Neural progenitor cell (in vitro differentiated cells): ENCODE data around the gene CC2D2B.

ENCODE experiments used
- CTCF ChIP-seq: fragments of 200-600 bp; sonication (generic); IDR thresholded peaks from 2 replicates; pipeline ENCODE4 v1.5.1; 2017; ENCODE audit warnings: antibody characterized with exemption, mild to moderate bottlenecking
- EZH2phosphoT487 ChIP-seq: fragments of 200-600 bp; sonication (generic); IDR thresholded peaks from 2 replicates; pipeline ENCODE4 v1.6.1; 2017; ENCODE audit warnings: antibody characterized with exemption

GRCh38 chr10:96046546-96046945 lies 138.8 kb downstream of the CC2D2B start:
- no peak for TF ChIP-seq CTCF
- no peak for TF ChIP-seq EZH2phosphoT487
